CD4-positive, alpha-beta T cell treated with Interleukin-17A for 1 hour (primary cell): ENCODE data around the gene RPUSD4.

Experiments used
- DNase-seq: peaks from one replicate; pipeline ENCODE4 v3.0.0-alpha.2; 2020

The RPUSD4 gene

GRCh38 chr11:126181939-126182730 lies 29.3 kb downstream of the RPUSD4 start:
- no peak for DNase-seq

DNA sequence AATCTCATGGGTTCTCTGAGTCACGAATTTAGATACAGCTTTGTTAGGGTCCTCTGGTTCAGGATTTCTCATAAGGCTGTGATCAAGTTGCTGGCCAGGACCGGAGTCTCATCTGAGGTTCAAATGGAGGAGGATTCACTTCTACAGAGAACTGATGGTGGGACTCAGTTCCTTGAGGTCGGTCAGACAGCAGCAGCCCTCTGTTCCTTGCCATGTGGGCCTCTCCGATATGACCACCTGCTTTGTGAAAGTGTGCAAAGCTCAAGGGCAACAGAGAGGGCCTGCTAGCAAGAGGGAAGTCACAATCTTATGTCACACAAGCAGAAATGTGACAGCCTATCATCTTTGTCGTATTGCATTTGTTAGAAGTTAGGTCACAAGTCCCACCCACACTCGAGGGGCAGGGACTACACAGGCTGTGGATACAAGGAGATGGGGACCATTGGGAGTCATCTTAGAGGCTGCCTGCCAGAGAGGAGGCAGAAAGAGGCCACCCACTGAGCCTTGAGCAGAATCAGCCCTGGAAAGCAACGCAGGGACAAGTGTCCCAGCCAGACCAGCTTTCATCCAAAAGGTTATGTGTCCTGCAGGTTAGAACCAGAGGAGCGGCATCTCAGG lies 34.5 kb downstream of the RPUSD4 start:
- DNase-seq = no peak

GRCh38 chr11:126175393-126175792 lies 36.1 kb downstream of the RPUSD4 start:
- DNase-seq = no peak

DNA sequence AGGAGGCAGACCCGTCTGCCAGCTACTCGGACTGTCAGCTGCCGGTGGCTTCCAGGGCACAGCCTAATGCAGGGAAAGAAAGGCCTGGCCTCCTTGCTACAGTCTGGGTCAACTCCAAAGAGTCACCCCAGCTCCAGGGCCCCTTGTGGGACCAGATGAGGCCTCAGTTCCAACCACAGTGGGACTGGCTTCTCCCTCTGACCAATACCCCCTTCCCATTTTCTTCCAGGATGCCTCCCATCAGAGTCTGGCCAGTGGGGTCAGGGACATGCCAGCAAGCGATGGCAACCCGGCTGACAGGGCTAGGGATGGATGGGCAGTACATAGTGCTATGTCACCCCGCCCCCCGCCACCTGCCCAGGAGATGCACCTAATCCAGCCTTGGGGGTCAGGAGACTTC lies 36.6 kb downstream of the RPUSD4 start:
- DNase-seq = no peak

DNA sequence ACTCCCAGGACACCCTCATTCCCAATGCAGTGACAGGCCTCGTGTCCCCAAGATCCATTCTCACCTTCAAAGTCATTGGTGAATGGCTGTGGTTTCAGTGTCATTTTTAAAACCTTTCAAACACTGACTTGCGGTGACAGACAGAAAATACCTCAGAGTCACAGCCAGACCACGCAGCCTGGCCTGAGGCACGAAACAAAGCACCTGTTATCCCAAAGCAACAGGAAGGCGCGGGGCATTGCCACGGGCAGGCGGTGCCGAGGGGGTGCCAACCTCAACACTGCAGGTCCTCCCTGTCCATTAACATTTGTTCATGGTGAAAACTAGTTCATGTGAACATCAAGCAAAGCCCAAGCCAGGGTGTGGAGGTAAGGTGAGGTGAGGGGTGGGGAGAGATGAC lies 38.2 kb downstream of the RPUSD4 start:
- no peak for DNase-seq

GRCh38 chr11:126172596-126173038 lies 38.8 kb downstream of the RPUSD4 start:
- DNase-seq = no peak

- no peak for DNase-seq
These were observed 42.2 kb downstream of the RPUSD4 start for GRCh38 chr11:126169291-126169690.

GRCh38 chr11:126167488-126167887 lies 44.0 kb downstream of the RPUSD4 start:
- DNase-seq = no peak

DNA sequence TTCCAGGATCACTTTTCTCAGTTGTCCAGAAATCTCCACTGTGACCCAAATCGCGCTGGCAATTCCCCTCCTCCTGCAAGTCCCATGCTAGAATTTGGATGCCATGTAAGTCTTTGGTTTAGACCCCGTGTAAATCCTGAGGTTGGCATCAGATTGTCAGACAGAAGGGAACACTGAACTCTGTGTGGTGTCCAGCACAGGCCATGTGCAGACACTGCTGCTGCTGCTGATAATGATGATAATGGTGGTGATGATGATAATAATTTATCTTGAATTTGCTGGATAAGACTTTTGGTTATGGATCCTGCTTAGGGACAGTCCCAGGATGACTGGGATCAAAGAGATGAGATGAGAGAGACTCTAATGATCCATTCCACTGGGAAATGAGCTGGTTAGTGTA lies 45.0 kb downstream of the RPUSD4 start:
- no peak for DNase-seq

DNA sequence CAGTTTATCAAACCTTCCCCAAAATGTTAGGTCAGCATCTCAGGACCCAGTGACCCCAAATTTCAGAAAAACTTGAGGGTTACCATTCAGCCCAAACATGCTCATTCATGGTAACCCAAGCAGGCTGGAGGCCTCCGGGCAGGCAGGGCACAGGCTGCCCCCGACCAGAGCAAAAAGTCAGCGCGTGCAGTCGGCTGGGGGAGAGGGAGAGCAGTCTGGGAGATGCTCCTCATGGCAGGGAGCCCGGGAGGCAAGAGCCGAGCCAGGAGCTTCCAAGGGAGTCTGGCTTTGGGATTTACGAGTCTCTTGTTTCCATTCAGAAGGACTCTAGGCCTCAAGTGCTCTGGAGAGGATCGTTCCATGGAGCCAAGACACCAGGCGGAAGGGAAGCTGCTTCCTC lies 45.7 kb downstream of the RPUSD4 start:
- DNase-seq = no peak

GRCh38 chr11:126165311-126165720 lies 46.1 kb downstream of the RPUSD4 start:
- DNase-seq = no peak

GRCh38 chr11:126164781-126165180 lies 46.7 kb downstream of the RPUSD4 start:
- no peak for DNase-seq

- no peak for DNase-seq
These were observed 47.7 kb downstream of the RPUSD4 start for GRCh38 chr11:126163779-126164178.

DNA sequence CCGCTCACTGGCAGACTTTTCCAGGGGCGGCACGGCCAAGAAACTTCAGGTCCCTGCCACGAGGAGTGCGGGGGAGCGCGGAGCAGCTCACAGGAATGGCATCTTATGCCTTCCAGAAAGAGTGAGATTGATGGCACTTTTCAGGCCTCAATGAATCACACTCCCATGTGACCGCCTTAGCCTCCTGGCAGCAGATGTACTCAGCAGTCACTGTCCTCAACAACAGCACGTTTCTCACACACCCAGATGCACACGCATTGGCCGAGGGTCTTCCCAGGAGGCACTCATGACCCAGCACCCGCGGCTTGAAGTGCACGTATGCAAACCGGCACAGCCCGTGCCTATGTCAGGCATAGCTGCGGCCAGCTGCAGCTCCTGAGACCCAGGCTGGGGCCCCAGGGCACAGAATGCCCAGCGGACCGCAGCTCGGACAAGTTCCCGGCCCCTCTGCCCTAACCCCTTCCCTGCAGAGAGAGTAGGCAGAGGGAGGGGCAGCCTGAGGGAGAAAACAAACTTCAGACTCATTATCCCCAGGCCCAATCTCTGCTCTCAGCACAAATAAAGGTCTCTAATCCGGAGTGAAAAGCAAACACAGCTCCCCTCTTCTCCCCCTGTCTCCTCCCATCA lies 48.3 kb downstream of the RPUSD4 start:
- DNase-seq = no peak

- no peak for DNase-seq
These were observed 49.0 kb downstream of the RPUSD4 start for GRCh38 chr11:126162306-126163030.

DNA sequence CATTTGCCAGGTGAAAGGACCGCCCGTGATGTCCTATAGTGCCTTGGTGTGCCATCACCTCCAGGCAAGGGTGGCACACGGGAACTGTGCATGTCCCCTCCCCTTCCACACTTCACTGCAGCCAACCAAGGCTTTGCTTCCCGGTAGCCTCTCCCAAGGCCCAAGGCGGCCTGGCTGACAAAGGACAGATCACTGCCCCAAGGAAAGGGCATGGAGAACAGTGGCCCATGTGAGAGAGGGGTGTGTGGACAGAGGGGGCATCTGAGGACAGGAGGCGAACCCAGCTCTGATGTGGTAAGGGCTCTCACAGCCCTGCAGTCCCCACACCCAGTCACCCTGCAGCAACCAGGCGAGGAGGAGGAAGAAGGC lies 50.4 kb downstream of the RPUSD4 start:
- DNase-seq = no peak

- DNase-seq = no peak
These were observed 51.0 kb downstream of the RPUSD4 start for GRCh38 chr11:126160345-126161022.

GRCh38 chr11:126159719-126160344 lies 51.6 kb downstream of the RPUSD4 start:
- no peak for DNase-seq

DNA sequence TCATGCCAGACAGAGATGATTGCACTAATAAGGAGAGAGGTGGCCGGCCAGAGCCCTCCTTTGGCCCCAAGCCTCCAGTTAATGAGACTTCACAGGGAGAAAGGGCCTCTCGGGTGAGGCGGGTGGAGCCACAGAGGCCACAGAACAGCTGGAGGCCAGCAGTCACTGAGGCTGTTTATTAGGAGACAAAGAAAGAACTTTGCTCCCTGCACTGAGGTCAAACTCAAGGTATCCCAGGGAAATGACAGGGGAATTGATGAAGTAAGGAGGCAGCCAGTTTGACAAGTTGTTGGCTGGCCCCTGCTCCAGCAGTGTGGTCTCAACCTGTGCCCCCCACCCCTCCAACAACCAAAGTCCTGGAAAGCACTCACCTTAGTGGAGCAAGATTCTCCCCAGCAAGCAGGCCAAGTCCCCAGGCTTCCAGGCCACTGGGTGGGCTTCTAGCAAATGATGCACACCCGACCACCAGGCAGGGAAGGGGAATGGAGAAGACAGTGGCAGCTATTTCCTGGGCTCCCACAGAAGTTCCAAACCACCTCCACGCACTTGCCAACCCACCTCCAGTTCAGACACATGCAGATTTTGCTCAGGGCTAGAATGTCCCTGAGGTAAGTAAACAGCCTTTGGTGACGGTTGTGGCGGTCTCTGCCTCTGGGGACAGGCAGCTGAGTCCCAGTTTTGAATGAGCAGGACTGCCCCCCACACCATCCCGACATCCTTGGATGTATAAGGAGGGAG lies 53.2 kb downstream of the RPUSD4 start:
- DNase-seq = no peak

- no peak for DNase-seq
These were observed 54.0 kb downstream of the RPUSD4 start for GRCh38 chr11:126157326-126158030.

- no peak for DNase-seq
These were observed 54.6 kb downstream of the RPUSD4 start for GRCh38 chr11:126156814-126157213.
